OCI-LY1 (cell line): Measurements from ENCODE around the gene SERPINI1.

Experiments used
- H2AFZ ChIP-seq: fragments of 200-600 bp; sonication (generic), shearing (Covaris generic); 2 replicates; pipeline ENCODE4 v1.6.0; 2014; ENCODE audit warnings: antibody characterized with exemption, mild to moderate bottlenecking, low read length
- H3F3A ChIP-seq: fragments of 200-600 bp; sonication (generic), shearing (Covaris generic); 2 replicates; pipeline ENCODE4 v1.6.0; 2014; ENCODE audit warnings: mild to moderate bottlenecking, antibody characterized with exemption, low read length, moderate library complexity; ENCODE audit not compliant: insufficient read depth
- H3K27ac ChIP-seq: fragments of 200-600 bp; sonication (generic); 2 replicates; pipeline ENCODE4 v1.5.1; 2014; ENCODE audit warnings: low read length, mixed run types, mild to moderate bottlenecking, low read depth; ENCODE audit not compliant: poor library complexity, severe bottlenecking
- H3K27me3 ChIP-seq: fragments of 200-600 bp; sonication (generic); 2 replicates; pipeline ENCODE4 v1.6.0; 2014; ENCODE audit warnings: antibody characterized with exemption, mild to moderate bottlenecking, low read length, moderate library complexity; ENCODE audit not compliant: insufficient read depth
- H3K36me3 ChIP-seq: fragments of 200-600 bp; sonication (generic); 2 replicates; pipeline ENCODE4 v1.6.1; 2014; ENCODE audit warnings: mild to moderate bottlenecking, antibody characterized with exemption, low read length, moderate library complexity, mixed read lengths; ENCODE audit not compliant: insufficient read depth
- H3K4me1 ChIP-seq: fragments of 200-600 bp; sonication (generic); 2 replicates; pipeline ENCODE4 v1.5.1; 2014; ENCODE audit warnings: mild to moderate bottlenecking, low read length, moderate library complexity; ENCODE audit not compliant: insufficient read depth, severe bottlenecking
- H3K4me2 ChIP-seq: fragments of 200-600 bp; sonication (generic), shearing (Covaris generic); 2 replicates; pipeline ENCODE4 v1.6.1; 2014; ENCODE audit warnings: low read length
- H3K4me3 ChIP-seq: fragments of 200-600 bp; sonication (generic); 2 replicates; pipeline ENCODE4 v1.5.1; 2014; ENCODE audit warnings: low read length, low read depth, mild to moderate bottlenecking, mixed read lengths; ENCODE audit not compliant: poor library complexity, severe bottlenecking
- H3K79me2 ChIP-seq: fragments of 200-600 bp; shearing (Covaris generic); 2 replicates; pipeline ENCODE4 v1.6.1; 2016; ENCODE audit warnings: mixed run types, low read length, mixed read lengths; ENCODE audit not compliant: insufficient read depth
- H3K9ac ChIP-seq: fragments of 200-600 bp; sonication (generic), shearing (Covaris generic); 2 replicates; pipeline ENCODE4 v1.6.1; 2014; ENCODE audit warnings: mild to moderate bottlenecking, low read length, mixed read lengths
- H3K9me2 ChIP-seq: fragments of 200-600 bp; sonication (generic), shearing (Covaris generic); 2 replicates; pipeline ENCODE4 v1.6.1; 2014; ENCODE audit warnings: low read depth, mild to moderate bottlenecking, low read length, mixed read lengths
- H3K9me3 ChIP-seq: fragments of 200-600 bp; shearing (Covaris generic); 2 replicates; pipeline ENCODE4 v1.6.1; 2014; ENCODE audit warnings: low read length, mixed read lengths
- H4K20me1 ChIP-seq: fragments of 200-600 bp; sonication (generic), shearing (Covaris generic); 2 replicates; pipeline ENCODE4 v1.6.0; 2016; ENCODE audit warnings: mild to moderate bottlenecking, low read length; ENCODE audit not compliant: insufficient read depth
- CTCF ChIP-seq: fragments of 200-600 bp; sonication (generic), shearing (Covaris generic); IDR thresholded peaks from 2 replicates; pipeline ENCODE4 v1.5.1; 2017; ENCODE audit warnings: mild to moderate bottlenecking, antibody characterized with exemption, low read length, moderate library complexity, mixed read lengths
- EZH2 ChIP-seq: fragments of 200-600 bp; sonication (generic), shearing (Covaris generic); IDR thresholded peaks from 2 replicates; pipeline ENCODE4 v1.8.0; 2017; ENCODE audit warnings: borderline replicate concordance, mixed run types, mild to moderate bottlenecking, antibody characterized with exemption, low read length, moderate library complexity, mixed read lengths

Gene SERPINI1

GRCh38 chr3:167712445-167712844 is 23.1 kb upstream of the SERPINI1 start:
- no peak for TF ChIP-seq CTCF
- no peak for TF ChIP-seq EZH2
- no peaks in the 10 kb centered on the region for H3K9me2 ChIP-seq
- no peak overlapping the region for H3K9ac ChIP-seq
- H3K36me3 ChIP-seq, result peaks cover 92% of the 10 kb centered on the region
- no peak overlapping the region for H3K4me3 ChIP-seq
- no peaks in the 10 kb centered on the region for H3K9me3 ChIP-seq
- H2AFZ ChIP-seq, result no peak overlapping the region
- H3K4me2 ChIP-seq, result no peak overlapping the region
- no peaks in the 10 kb centered on the region for H3K27me3 ChIP-seq
- peaks cover 62% of the 10 kb centered on the region for H3K79me2 ChIP-seq
- no peaks in the 10 kb centered on the region for H4K20me1 ChIP-seq
- H3F3A ChIP-seq, result no peaks in the 10 kb centered on the region
- H3K27ac ChIP-seq, result no peak overlapping the region
- no peaks in the 10 kb centered on the region for H3K4me1 ChIP-seq

- Histone ChIP-seq H3K4me3 (no peak overlapping the region), H3K9me2 (no peaks in the 10 kb centered on the region), H3K27ac (no peak overlapping the region), H3K79me2 (peaks cover 64% of the 10 kb centered on the region), H3K36me3 (peaks cover 93% of the 10 kb centered on the region), H2AFZ (no peak overlapping the region), H3K4me1 (no peaks in the 10 kb centered on the region), H3K9me3 (no peaks in the 10 kb centered on the region), H3F3A (no peaks in the 10 kb centered on the region), H3K27me3 (no peaks in the 10 kb centered on the region), H3K4me2 (no peak overlapping the region), H4K20me1 (no peaks in the 10 kb centered on the region), H3K9ac (no peak overlapping the region)
- no peak for TF ChIP-seq EZH2
Measured at GRCh38 chr3:167714871-167715270, 20.6 kb upstream of the SERPINI1 start.

GRCh38 chr3:167716920-167717319 is 18.6 kb upstream of the SERPINI1 start:
- H3K27ac ChIP-seq, result no peak overlapping the region
- H3K36me3 ChIP-seq, result peaks cover 92% of the 10 kb centered on the region
- H3K9me3 ChIP-seq, result peaks cover 3% of the 10 kb centered on the region; the same call in 1 of the 2 replicates
- no peaks in the 10 kb centered on the region for H3K27me3 ChIP-seq
- H3K4me2 ChIP-seq, result no peak overlapping the region
- H3K9me2 ChIP-seq, result no peaks in the 10 kb centered on the region
- H3K9ac ChIP-seq, result no peak overlapping the region
- peaks cover 71% of the 10 kb centered on the region for H3K79me2 ChIP-seq
- H2AFZ ChIP-seq, result no peak overlapping the region
- H4K20me1 ChIP-seq, result 0 out of 2 replicates have a peak, but pooled peaks cover 6% of the 10 kb centered on the region
- H3F3A ChIP-seq, result no peaks in the 10 kb centered on the region
- H3K4me1 ChIP-seq, result no peaks in the 10 kb centered on the region
- no peak overlapping the region for H3K4me3 ChIP-seq
- TF ChIP-seq EZH2 (no peak), CTCF (no peak)

DNA sequence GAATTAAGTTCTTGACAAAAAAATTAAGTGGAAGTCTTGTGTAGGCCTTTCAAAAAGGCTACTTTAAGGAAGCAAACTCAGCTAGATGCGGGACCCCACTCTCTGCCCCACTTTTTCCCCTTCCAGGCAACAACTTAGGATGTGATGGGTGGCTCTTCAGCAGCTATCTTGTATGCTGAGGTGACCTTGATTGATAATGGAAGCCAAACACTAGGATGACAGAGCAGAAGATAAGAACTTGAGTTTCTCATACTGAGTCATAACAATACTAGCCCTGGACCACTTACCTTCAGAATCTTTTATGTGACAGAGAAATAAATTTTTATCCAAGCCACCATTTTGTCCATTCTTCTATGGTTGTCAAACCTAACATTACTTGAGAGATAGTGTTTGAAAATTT is 16.9 kb upstream of the SERPINI1 start:
- Histone ChIP-seq H3K36me3 (peaks cover 83% of the 10 kb centered on the region), H3K27ac (no peak overlapping the region), H3K4me1 (no peaks in the 10 kb centered on the region), H3K4me3 (no peak overlapping the region), H3K9me2 (no peaks in the 10 kb centered on the region), H3K9me3 (peaks cover 3% of the 10 kb centered on the region; the same call in 1 of the 2 replicates), H3K4me2 (no peak overlapping the region), H3K27me3 (no peaks in the 10 kb centered on the region), H3K79me2 (peaks cover 71% of the 10 kb centered on the region), H2AFZ (no peak overlapping the region), H4K20me1 (0 out of 2 replicates have a peak, but pooled peaks cover 6% of the 10 kb centered on the region), H3F3A (no peaks in the 10 kb centered on the region), H3K9ac (no peak overlapping the region)
- no peak for TF ChIP-seq EZH2
- no peak for TF ChIP-seq CTCF
